Measurements from ENCODE around the gene KCTD8. TPM values are rescaled to one million over a fixed set of nuclear protein-coding genes. Genes with fewer than 3 reads are reported as not detected.
"Not testable (repeated sequence)": the region's sequence is repeated elsewhere in the genome, so short reads cannot be mapped to it uniquely, and the experiment has no call there.

Gene KCTD8
- total and polyA plus RNA-seq, 7 donors = 0.03 to 2.7 (median 1.7) TPM; not detected in 2

DNA sequence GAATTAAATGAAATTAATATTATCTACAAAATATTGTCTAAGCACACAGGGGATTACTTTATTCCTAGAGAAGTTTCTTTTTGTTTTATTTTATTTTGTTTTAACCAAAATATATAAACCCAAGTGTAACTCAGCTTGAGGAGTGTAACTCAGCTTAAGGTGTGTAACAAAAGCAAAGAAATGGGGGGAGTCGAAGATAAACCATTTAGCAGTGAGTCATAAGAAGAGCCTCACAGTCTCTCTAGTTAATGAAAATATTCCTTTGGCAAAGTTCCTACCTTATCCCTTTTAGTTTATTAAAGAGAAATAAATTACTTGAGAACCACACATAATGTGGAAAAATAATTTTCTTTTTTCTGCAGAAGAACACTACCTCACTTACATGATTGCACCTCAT is 261.8 kb downstream of the KCTD8 start:
- DNase-seq = no peak
- intact Hi-C loops (cut with DNase I) = no loop called here
- Histone ChIP-seq H3K9me3 (no peaks in the 10 kb centered on the region), H3K27me3 (no peaks in the 10 kb centered on the region), H3K4me3 (no peak overlapping the region), H3K27ac (no peak overlapping the region), H3K4me1 (no peaks in the 10 kb centered on the region), H3K36me3 (no peaks in the 10 kb centered on the region)
- WGBS, 2 donors = 81 to 87% methylated on average over 1 of the region's 1 CpG
- TF ChIP-seq CTCF (IDR thresholded peaks at IDR 0.05) (no peak), POLR2AphosphoS5 (IDR thresholded peaks at IDR 0.05) (no peak), POLR2A (IDR thresholded peaks at IDR 0.05) (no peak), EP300 (IDR thresholded peaks at IDR 0.05) (no peak)

GRCh38 chr4:44186096-44186849 is 262.3 kb downstream of the KCTD8 start:
- no peak for TF ChIP-seq POLR2A (IDR thresholded peaks at IDR 0.05)
- TF ChIP-seq EP300 (IDR thresholded peaks at IDR 0.05) = no peak
- no peak for TF ChIP-seq POLR2AphosphoS5 (IDR thresholded peaks at IDR 0.05)
- no peak for TF ChIP-seq CTCF (IDR thresholded peaks at IDR 0.05)
- Histone ChIP-seq H3K4me3 (no peak overlapping the region), H3K9me3 (no peaks in the 10 kb centered on the region), H3K27ac (no peak overlapping the region), H3K36me3 (no peaks in the 10 kb centered on the region), H3K27me3 (no peaks in the 10 kb centered on the region), H3K4me1 (no peaks in the 10 kb centered on the region)
- intact Hi-C loops (cut with DNase I) = no loop called here
- no peak for DNase-seq
- 88 to 90% methylated on average over 23 of the region's 23 CpGs for WGBS, 2 donors

DNA sequence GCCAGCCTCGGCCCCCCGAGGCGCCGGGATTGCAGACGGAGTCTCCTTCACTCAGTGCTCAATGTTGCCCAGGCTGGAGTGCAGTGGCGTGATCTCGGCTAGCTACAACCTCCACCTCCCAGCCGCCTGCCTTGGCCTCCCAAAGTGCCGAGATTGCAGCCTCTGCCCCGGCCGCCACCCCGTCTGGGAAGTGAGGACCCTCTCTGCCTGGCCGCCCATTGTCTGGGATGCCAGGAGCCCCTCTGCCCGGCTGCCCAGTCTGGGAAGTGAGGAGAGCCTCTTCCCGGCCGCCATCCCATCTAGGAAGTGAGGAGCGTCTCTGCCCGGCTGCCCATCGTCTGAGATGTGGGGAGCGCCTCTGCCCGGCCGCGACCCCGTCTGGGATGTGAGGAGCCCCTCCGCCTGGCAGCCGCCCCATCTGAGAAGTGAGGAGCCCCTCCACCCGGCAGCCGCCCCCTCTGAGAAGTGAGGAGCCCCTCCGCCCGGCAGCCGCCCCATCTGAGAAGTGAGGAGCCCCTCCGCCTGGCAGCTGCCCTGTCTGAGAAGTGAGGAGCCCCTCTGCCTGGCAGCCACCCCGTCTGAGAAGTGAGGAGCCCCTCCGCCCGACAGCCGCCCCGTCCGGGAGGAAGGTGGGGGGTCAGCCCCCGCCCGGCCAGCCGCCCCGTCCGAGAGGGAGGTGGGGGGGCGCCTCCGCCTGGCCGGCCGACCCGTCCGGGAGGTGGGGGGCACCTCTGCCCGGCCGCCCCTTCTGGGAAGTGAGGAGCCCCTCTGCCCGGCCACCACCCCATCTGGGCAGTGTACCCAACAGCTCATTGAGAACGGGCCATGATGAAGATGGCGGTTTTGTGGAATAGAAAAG is 266.9 kb downstream of the KCTD8 start:
- H3K9me3 ChIP-seq; intact Hi-C loops (cut with DNase I); H3K4me3 ChIP-seq; DNase-seq; H3K36me3 ChIP-seq; H3K4me1 ChIP-seq; H3K27ac ChIP-seq; H3K27me3 ChIP-seq: not testable (repeated sequence)
- WGBS, 2 donors = 94 to 97% methylated on average over 54 of the region's 54 CpGs

- H3K4me3 ChIP-seq; H3K4me1 ChIP-seq; DNase-seq; H3K36me3 ChIP-seq; H3K9me3 ChIP-seq; H3K27me3 ChIP-seq; intact Hi-C loops (cut with DNase I); H3K27ac ChIP-seq: not testable (repeated sequence)
- WGBS, 2 donors = 96% methylated on average over 27 of the region's 27 CpGs
These were observed 280.8 kb downstream of the KCTD8 start for GRCh38 chr4:44167766-44168165.

- 89 to 96% methylated on average over 1 of the region's 1 CpG for WGBS, 2 donors
- Histone ChIP-seq H3K27ac (no peak overlapping the region), H3K4me3 (no peak overlapping the region), H3K4me1 (no peaks in the 10 kb centered on the region), H3K36me3 (no peaks in the 10 kb centered on the region), H3K27me3 (no peaks in the 10 kb centered on the region), H3K9me3 (peaks cover 0 to 3% (median 0%) of the 10 kb centered on the region in 4 donors)
- TF ChIP-seq POLR2A (IDR thresholded peaks at IDR 0.05) = no peak
- TF ChIP-seq POLR2AphosphoS5 (IDR thresholded peaks at IDR 0.05) = no peak
- no peak for TF ChIP-seq EP300 (IDR thresholded peaks at IDR 0.05)
- TF ChIP-seq CTCF (IDR thresholded peaks at IDR 0.05) = no peak
- intact Hi-C loops (cut with DNase I) = no loop called here
- no peak for DNase-seq
These were observed 282.7 kb downstream of the KCTD8 start for GRCh38 chr4:44165938-44166337.
